Spleen (tissue), 11 donors: ENCODE data around the gene PLEKHA3. TPM values are rescaled to one million over a fixed set of nuclear protein-coding genes. Genes with fewer than 3 reads are reported as not detected.

Source experiments
- DNase-seq: peaks from one replicate; pipeline ENCODE4 v3.0.0-alpha.2; 2020
- H3K27ac ChIP-seq, 8 donors: fragments of 200-600 bp; sonication (generic) in 7 of 8; 1 replicate in 4 of 8; 2 replicates in 4 of 8; pipeline versions ENCODE4 v1.5.0 to v1.8.0; 2016 to 2021; ENCODE audit warnings: inconsistent platforms in 4 of 8, mild to moderate bottlenecking in 4 of 8, moderate library complexity in 1 of 8
- H3K27me3 ChIP-seq, 7 donors: fragments of 200-600 bp; sonication (generic) in 6 of 7; replicated peaks in 1 of 7; 1 replicate in 4 of 7; 2 replicates in 3 of 7; pipeline versions ENCODE4 v1.5.0 to v1.8.0; 2016 to 2021; ENCODE audit warnings: inconsistent platforms in 3 of 7, mild to moderate bottlenecking in 1 of 7
- H3K36me3 ChIP-seq, 6 donors: fragments of 200-600 bp; sonication (generic) in 5 of 6; 1 replicate in 4 of 6; 2 replicates in 2 of 6; pipeline versions ENCODE4 v1.5.0 to v1.8.0; 2016 to 2021; ENCODE audit warnings: inconsistent platforms in 2 of 6
- H3K4me1 ChIP-seq, 6 donors: fragments of 200-600 bp; sonication (generic) in 5 of 6; 1 replicate in 3 of 6; 2 replicates in 3 of 6; pipeline versions ENCODE4 v1.5.0 to v1.8.0; 2016 to 2021; ENCODE audit warnings: inconsistent platforms in 3 of 6
- H3K4me3 ChIP-seq, 8 donors: fragments of 200-600 bp; sonication (generic) in 7 of 8; 1 replicate in 4 of 8; 2 replicates in 4 of 8; pipeline versions ENCODE4 v1.5.0 to v1.8.0; 2016 to 2021; ENCODE audit warnings: inconsistent platforms in 4 of 8, mild to moderate bottlenecking in 4 of 8, moderate library complexity in 2 of 8
- H3K9me3 ChIP-seq, 8 donors: fragments of 200-600 bp; sonication (generic) in 7 of 8; 1 replicate in 4 of 8; 2 replicates in 4 of 8; pipeline versions ENCODE4 v1.5.0 to v1.8.0; 2016 to 2021; ENCODE audit warnings: inconsistent platforms in 4 of 8
- CTCF ChIP-seq, 11 experiments: fragments of 200-600 bp in 7 of 11; fragments of 450-650 bp in 4 of 11; sonication (generic) in 4 of 11; IDR thresholded peaks in 8 of 11; conservative IDR thresholded peaks in 3 of 11; 1 replicate in 7 of 11; 2 replicates in 4 of 11; pipeline versions ENCODE4 v1.4.0 to v1.8.0; 2016 to 2021; ENCODE audit warnings: antibody characterized with exemption in 11 of 11, inconsistent platforms in 4 of 11, mild to moderate bottlenecking in 1 of 11
- POLR2A ChIP-seq, 3 donors: fragments of 450-650 bp; IDR thresholded peaks; one replicate each; pipeline ENCODE4 v1.5.1; 2017; ENCODE audit warnings: antibody characterized with exemption in 3 of 3, mild to moderate bottlenecking in 1 of 3
- POLR2AphosphoS5 ChIP-seq, 3 donors: sonication (generic); formaldehyde crosslinking; IDR thresholded peaks; one replicate each; pipeline ENCODE4 v1.5.1; 2017; ENCODE audit warnings: antibody characterized with exemption in 3 of 3
- WGBS, 5 donors: extraction: QIAGEN DNeasy Blood & Tissue Kit in 3 of 5; methylation state at CpG; one replicate each; pipeline versions ENCODE4 v1.1.5 to v1.1.7; 2013 to 2018; 5-methylcytosine and 5-hydroxymethylcytosine counted together
- intact Hi-C: fragments of 100-400 bp; cut with DNase I; formaldehyde crosslinking; loops from one replicate; pipeline ENCODE4 v1.15.0; 2023; ENCODE audit warnings: low total_unique reads
- polyA plus RNA-seq, 3 donors: library from polyadenylated mRNA; stranded (reverse); fragments of 200-250 nt; gene quantifications; one replicate each; pipeline ENCODE4 v1.2.1, GENCODE V29; 2013
- total RNA-seq, 7 donors: library from RNA; depleted of rRNA in 3 of 7; stranded (reverse); fragments of >200 nt in 3 of 7; fragmentation: NEBNext Ultra II Directional in 4 of 7; extraction: Animal tissue kit (Norgen Biotek cat#: 25700) in 4 of 7; gene quantifications; one replicate each; pipeline versions ENCODE4 v1.1.0 to v1.2.1, GENCODE V29; 2016 to 2021
- donor health status: healthy with polysubstance abuse.
- donor health status: DM: no; HTN: no; CAD: no; lungs with moderate emphysema.
- donor health status: DM: no; HTN: no; CAD: no.
- donor health status: Bipolar disorder and iron deficiency.
- donor health status: healthy.
- donor health status: DM: no; HTN: no; CAD: no.
- donor health status: DM: yes; HTN: yes; CAD: no.

PLEKHA3 gene
- total and polyA plus RNA-seq, 10 donors, result 2.0 to 36.9 (median 19.9) TPM

- H3K4me1 ChIP-seq, result peaks cover 0 to 13% (median 12%) of the 10 kb centered on the region in 6 donors
- WGBS, 5 donors, result 84 to 87% (median 84%) methylated on average over 4 of the region's 4 CpGs
- H3K4me3 ChIP-seq, result no peak overlapping the region
- no peaks in the 10 kb centered on the region for H3K9me3 ChIP-seq
- peaks cover 0 to 7% (median 0%) of the 10 kb centered on the region in 6 donors for H3K36me3 ChIP-seq
- H3K27me3 ChIP-seq, result no peaks in the 10 kb centered on the region
- intact Hi-C loops, result no loop called here
- TF ChIP-seq POLR2A (IDR thresholded peaks at IDR 0.05) (no peak), POLR2AphosphoS5 (IDR thresholded peaks at IDR 0.05) (no peak), CTCF (IDR thresholded peaks at IDR 0.05 in 8 of 11, conservative IDR thresholded peaks at IDR 0.05 in 3 of 11) (no peak)
- no peak overlapping the region for H3K27ac ChIP-seq
- no peak for DNase-seq
Observed at GRCh38 chr2:178473931-178474330, 6.3 kb upstream of the PLEKHA3 start.

GRCh38 chr2:178474560-178474959 is 5.7 kb upstream of the PLEKHA3 start:
- peaks cover 5 to 19% (median 17%) of the 10 kb centered on the region in 6 donors for H3K4me1 ChIP-seq
- no peak overlapping the region for H3K4me3 ChIP-seq
- no peak overlapping the region for H3K27ac ChIP-seq
- no peak for DNase-seq
- peaks cover 0 to under 1% (median 0%) of the 10 kb centered on the region in 6 donors for H3K36me3 ChIP-seq
- TF ChIP-seq POLR2A (IDR thresholded peaks at IDR 0.05), result no peak
- TF ChIP-seq POLR2AphosphoS5 (IDR thresholded peaks at IDR 0.05), result no peak
- TF ChIP-seq CTCF (IDR thresholded peaks at IDR 0.05 in 8 of 11, conservative IDR thresholded peaks at IDR 0.05 in 3 of 11), result no peak
- H3K27me3 ChIP-seq, result no peaks in the 10 kb centered on the region
- H3K9me3 ChIP-seq, result no peaks in the 10 kb centered on the region
- WGBS, 5 donors, result 95 to 99% (median 97%) methylated on average over 5 of the region's 5 CpGs
- intact Hi-C loops, result no loop called here

- no peaks in the 10 kb centered on the region for H3K36me3 ChIP-seq
- DNase-seq, result no peak
- TF ChIP-seq CTCF (IDR thresholded peaks at IDR 0.05 in 8 of 11, conservative IDR thresholded peaks at IDR 0.05 in 3 of 11), result no peak
- no peak for TF ChIP-seq POLR2A (IDR thresholded peaks at IDR 0.05)
- no peak for TF ChIP-seq POLR2AphosphoS5 (IDR thresholded peaks at IDR 0.05)
- H3K9me3 ChIP-seq, result no peaks in the 10 kb centered on the region
- intact Hi-C loops, result no loop called here
- no peak overlapping the region for H3K4me3 ChIP-seq
- no peak overlapping the region for H3K27ac ChIP-seq
- H3K4me1 ChIP-seq, result peaks cover 16 to 33% (median 28%) of the 10 kb centered on the region in 6 donors
- no peaks in the 10 kb centered on the region for H3K27me3 ChIP-seq
Observed at GRCh38 chr2:178476477-178476876, 3.8 kb upstream of the PLEKHA3 start.

- intact Hi-C loops, result no loop called here
- Histone ChIP-seq H3K9me3 (no peaks in the 10 kb centered on the region), H3K4me1 (peaks cover 27 to 44% (median 39%) of the 10 kb centered on the region in 6 donors), H3K4me3 (peak overlapping the region; percentile 59 to 84 (median 66)), H3K27ac (peak overlapping the region in 5 of 8 donors; percentile 94 to 98 (median 97)), H3K27me3 (no peaks in the 10 kb centered on the region), H3K36me3 (no peaks in the 10 kb centered on the region)
- no peak for TF ChIP-seq CTCF (IDR thresholded peaks at IDR 0.05 in 8 of 11, conservative IDR thresholded peaks at IDR 0.05 in 3 of 11)
- TF ChIP-seq POLR2AphosphoS5 (IDR thresholded peaks at IDR 0.05), result no peak
- TF ChIP-seq POLR2A (IDR thresholded peaks at IDR 0.05), result no peak
- WGBS, 5 donors, result 11 to 13% (median 12%) methylated on average over 3 of the region's 3 CpGs
- DNase-seq, result no peak
Observed at GRCh38 chr2:178477443-178478129, 2.7 kb upstream of the PLEKHA3 start.
